HS-27A (cell line): ENCODE data around the gene IL36G.
A peak's percentile ranks its signal among the peaks of the same experiment; 100 is the strongest.

ENCODE experiments used
- DNase-seq: peaks from one replicate; pipeline ENCODE4 v3.0.0-alpha.2; 2012; ENCODE audit warnings: low read depth, missing footprints

IL36G gene

GRCh38 chr2:112972423-112973086 lies 5.3 kb upstream of the IL36G start:
- DNase-seq, result no peak

GRCh38 chr2:112973156-112973555 lies 4.7 kb upstream of the IL36G start:
- no peak for DNase-seq

- DNase-seq, result no peak
Observed at GRCh38 chr2:112979731-112980130, 1.9 kb downstream of the IL36G start.

- no peak for DNase-seq
Observed at GRCh38 chr2:112980537-112980936, 2.7 kb downstream of the IL36G start.

- DNase-seq, result no peak
Observed at GRCh38 chr2:112985090-112985489, 7.3 kb downstream of the IL36G start.

- no peak for DNase-seq
Observed at GRCh38 chr2:112989611-112990010, 11.8 kb downstream of the IL36G start.

GRCh38 chr2:112993831-112994230 lies 16.0 kb downstream of the IL36G start:
- DNase-seq, result no peak

GRCh38 chr2:112994648-112995047 lies 16.8 kb downstream of the IL36G start:
- no peak for DNase-seq

GRCh38 chr2:112995346-112995920 lies 17.6 kb downstream of the IL36G start:
- DNase-seq, result no peak

GRCh38 chr2:112996635-112997034 lies 18.8 kb downstream of the IL36G start:
- no peak for DNase-seq

GRCh38 chr2:112997151-112997550 lies 19.3 kb downstream of the IL36G start:
- DNase-seq, result no peak

GRCh38 chr2:113000436-113000835 lies 22.6 kb downstream of the IL36G start:
- DNase-seq, result no peak

- DNase-seq, result no peak
Observed at GRCh38 chr2:113002677-113003076, 24.9 kb downstream of the IL36G start.

- no peak for DNase-seq
Observed at GRCh38 chr2:113005030-113005509, 27.3 kb downstream of the IL36G start, which contains the start of gene IL36A. Gene IL36A (plus strand): TSS chr2:113005459. CDS start chr2:113005872, 413 bp downstream.

- no peak for DNase-seq
Observed at GRCh38 chr2:113007250-113007649, 29.4 kb downstream of the IL36G start.

- DNase-seq, result no peak
Observed at GRCh38 chr2:113009622-113010021, 31.8 kb downstream of the IL36G start.

- peak; percentile 38 for DNase-seq
Observed at GRCh38 chr2:113010088-113010487, 32.3 kb downstream of the IL36G start.

GRCh38 chr2:113011108-113011507 lies 33.3 kb downstream of the IL36G start:
- no peak for DNase-seq

GRCh38 chr2:113012436-113013335 lies 34.9 kb downstream of the IL36G start:
- DNase-seq, result peak; percentile 69

- no peak for DNase-seq
Observed at GRCh38 chr2:113013336-113013661, 35.5 kb downstream of the IL36G start.

GRCh38 chr2:113014067-113014466 lies 36.3 kb downstream of the IL36G start:
- DNase-seq, result no peak

- DNase-seq, result no peak
Observed at GRCh38 chr2:113015042-113015441, 37.2 kb downstream of the IL36G start.

- no peak for DNase-seq
Observed at GRCh38 chr2:113015655-113016054, 37.8 kb downstream of the IL36G start.
